Neuronal stem cell (in vitro differentiated cells): ENCODE measurements around the gene RPL35.
"Not testable (repeated sequence)": the region's sequence is repeated elsewhere in the genome, so short reads cannot be mapped to it uniquely, and the experiment has no call there.

ENCODE experiments used
- DNase-seq: peaks from one replicate; pipeline ENCODE4 v3.0.0-alpha.2; 2013; ENCODE audit warnings: low spot score
- H2AFZ ChIP-seq: one replicate; pipeline ENCODE4 v1.6.1; 2013; ENCODE audit warnings: mild to moderate bottlenecking, low read length, inconsistent platforms
- H2AK5ac ChIP-seq: 2 replicates; pipeline ENCODE4 v1.6.1; 2013; ENCODE audit warnings: low read depth, mild to moderate bottlenecking, inconsistent platforms, low read length, moderate library complexity, mixed read lengths
- H2BK120ac ChIP-seq: 2 replicates; pipeline ENCODE4 v1.6.1; 2013; ENCODE audit warnings: low read depth, mild to moderate bottlenecking, inconsistent platforms, low read length, moderate library complexity, mixed read lengths
- H2BK12ac ChIP-seq: one replicate; pipeline ENCODE4 v1.6.1; 2013; ENCODE audit warnings: low read length, inconsistent platforms
- H2BK15ac ChIP-seq: 2 replicates; pipeline ENCODE4 v1.6.1; 2013; ENCODE audit warnings: mild to moderate bottlenecking, low read length, inconsistent platforms, mixed read lengths
- H2BK5ac ChIP-seq: one replicate; pipeline ENCODE4 v1.6.1; 2013; ENCODE audit warnings: inconsistent platforms, mild to moderate bottlenecking, low read length, moderate library complexity
- H3K14ac ChIP-seq: one replicate; pipeline ENCODE4 v1.6.1; 2013; ENCODE audit warnings: low read length, inconsistent platforms
- H3K18ac ChIP-seq: 2 replicates; pipeline ENCODE4 v1.6.1; 2013; ENCODE audit warnings: low read length, inconsistent platforms
- H3K23ac ChIP-seq: 2 replicates; pipeline ENCODE4 v1.6.1; 2013; ENCODE audit warnings: low read depth, mild to moderate bottlenecking, mixed read lengths, low read length, inconsistent platforms; ENCODE audit not compliant: poor library complexity
- H3K27ac ChIP-seq: replicated peaks from 3 replicates; pipeline ENCODE4 v1.5.1; 2013; ENCODE audit warnings: low read length, inconsistent platforms
- H3K27me3 ChIP-seq, 3 experiments: 2 replicates each; pipeline ENCODE4 v1.6.1; 2013; ENCODE audit warnings: low read length in 3 of 3, mild to moderate bottlenecking in 2 of 3, inconsistent platforms in 1 of 3, low read depth in 1 of 3, mixed read lengths in 1 of 3, moderate library complexity in 1 of 3; ENCODE audit not compliant: control insufficient read depth in 3 of 3, insufficient read depth in 3 of 3
- H3K36me3 ChIP-seq, 2 donors: replicated peaks in 1 of 2; 2 replicates each; pipeline ENCODE4 v1.6.1; 2013; ENCODE audit warnings: low read length in 2 of 2; ENCODE audit not compliant: control insufficient read depth in 2 of 2, insufficient read depth in 2 of 2
- H3K4ac ChIP-seq: 2 replicates; pipeline ENCODE4 v1.6.1; 2013; ENCODE audit warnings: inconsistent platforms, mild to moderate bottlenecking, low read length, moderate library complexity
- H3K4me1 ChIP-seq, 2 donors: 1 replicate in 1 of 2; 2 replicates in 1 of 2; pipeline ENCODE4 v1.6.1; 2013; ENCODE audit warnings: low read length in 2 of 2, low read depth in 1 of 2; ENCODE audit not compliant: control insufficient read depth in 2 of 2, insufficient read depth in 1 of 2
- H3K4me2 ChIP-seq: one replicate; pipeline ENCODE4 v1.6.1; 2013; ENCODE audit warnings: mild to moderate bottlenecking, low read length, inconsistent platforms; ENCODE audit not compliant: insufficient read depth, poor library complexity, severe bottlenecking
- H3K4me3 ChIP-seq, 2 donors: 2 replicates each; pipeline ENCODE4 v1.5.1; 2013; ENCODE audit warnings: low read length in 2 of 2, mild to moderate bottlenecking in 2 of 2, inconsistent platforms in 1 of 2, moderate library complexity in 1 of 2
- H3K79me1 ChIP-seq: one replicate; pipeline ENCODE4 v1.6.1; 2013; ENCODE audit warnings: low read depth, mild to moderate bottlenecking, inconsistent platforms, low read length, moderate library complexity
- H3K9ac ChIP-seq: one replicate; pipeline ENCODE4 v1.6.1; 2013; ENCODE audit warnings: mild to moderate bottlenecking, low read depth, low read length, inconsistent platforms; ENCODE audit not compliant: poor library complexity
- H3K9me3 ChIP-seq, 2 donors: replicated peaks in 1 of 2; 2 replicates each; pipeline versions ENCODE3 to v1.6.1; 2013; ENCODE audit warnings: low read length in 2 of 2, mild to moderate bottlenecking in 2 of 2, inconsistent platforms in 1 of 2, low read depth in 1 of 2, mixed read lengths in 1 of 2, moderate library complexity in 1 of 2; ENCODE audit not compliant: control insufficient read depth in 2 of 2, insufficient read depth in 1 of 2
- H4K8ac ChIP-seq: one replicate; pipeline ENCODE4 v1.6.1; 2013; ENCODE audit warnings: low read depth, mild to moderate bottlenecking, inconsistent platforms, low read length, moderate library complexity
- H4K91ac ChIP-seq: one replicate; pipeline ENCODE4 v1.6.1; 2013; ENCODE audit warnings: low read length, low read depth, mild to moderate bottlenecking, inconsistent platforms; ENCODE audit not compliant: poor library complexity
- WGBS, 2 donors: extraction: QIAGEN DNeasy Blood & Tissue Kit; methylation state at CpG; one replicate each; pipeline ENCODE4 v1.1.7; 2013; ENCODE audit warnings: missing lambda C conversion rate in 2 of 2, mixed read lengths in 1 of 2; ENCODE audit not compliant: insufficient read length in 2 of 2, insufficient replicate concordance in 1 of 2; ENCODE audit errors: extremely low coverage in 2 of 2; 5-methylcytosine and 5-hydroxymethylcytosine counted together

Gene RPL35

GRCh38 chr9:124838567-124839275, 23.0 kb downstream of the RPL35 start:
- H2AK5ac ChIP-seq, H4K91ac ChIP-seq, H3K4me2 ChIP-seq, H3K18ac ChIP-seq, H3K14ac ChIP-seq, H4K8ac ChIP-seq, H2AFZ ChIP-seq, H2BK12ac ChIP-seq, H3K9me3 ChIP-seq, H3K79me1 ChIP-seq, H2BK15ac ChIP-seq, H3K36me3 ChIP-seq, H2BK5ac ChIP-seq, H3K4me3 ChIP-seq, H3K9ac ChIP-seq, H3K27me3 ChIP-seq, H2BK120ac ChIP-seq, H3K4ac ChIP-seq, DNase-seq, H3K4me1 ChIP-seq, H3K27ac ChIP-seq, H3K23ac ChIP-seq: not testable (repeated sequence)
- WGBS, 2 donors: no CpG with 5 or more reads among the region's 52 CpGs

GRCh38 chr9:124838132-124838531, 23.6 kb downstream of the RPL35 start:
- not testable (repeated sequence) for H3K4me1 ChIP-seq, H2BK15ac ChIP-seq, H3K27me3 ChIP-seq, H3K23ac ChIP-seq, DNase-seq, H3K4ac ChIP-seq, H2AFZ ChIP-seq, H3K27ac ChIP-seq, H3K4me3 ChIP-seq, H3K4me2 ChIP-seq, H2BK5ac ChIP-seq, H3K36me3 ChIP-seq, H4K91ac ChIP-seq, H2AK5ac ChIP-seq, H3K9ac ChIP-seq, H2BK12ac ChIP-seq, H3K79me1 ChIP-seq, H4K8ac ChIP-seq, H3K18ac ChIP-seq, H3K9me3 ChIP-seq, H2BK120ac ChIP-seq, H3K14ac ChIP-seq
- no CpG with 5 or more reads among the region's 5 CpGs for WGBS, 2 donors

GRCh38 chr9:124835026-124835557, 26.7 kb downstream of the RPL35 start:
- Histone ChIP-seq H3K79me1 (no peaks in the 10 kb centered on the region), H3K27ac (no peak overlapping the region), H2BK15ac (peak overlapping the region; percentile 6), H3K4me2 (no peak overlapping the region), H3K4me1 (no peaks in the 10 kb centered on the region), H3K14ac (no peak overlapping the region), H2AFZ (peak overlapping the region; percentile 23), H2BK12ac (no peak overlapping the region), H4K8ac (no peak overlapping the region), H4K91ac (no peak overlapping the region), H2BK5ac (peak overlapping the region; percentile 69), H3K4ac (no peak overlapping the region), H2BK120ac (no peak overlapping the region), H3K27me3 (peaks cover 0 to 24% (median 0%) of the 10 kb centered on the region in 3 experiments), H3K36me3 (no peaks in the 10 kb centered on the region), H3K23ac (peak overlapping the region; percentile 6), H3K18ac (peak overlapping the region; percentile 41), H3K9ac (no peak overlapping the region), H3K4me3 (no peak overlapping the region), H3K9me3 (no peaks in the 10 kb centered on the region), H2AK5ac (no peak overlapping the region)
- no peak for DNase-seq
- no CpG with 5 or more reads among the region's 13 CpGs for WGBS, 2 donors

GRCh38 chr9:124834591-124834990, 27.2 kb downstream of the RPL35 start:
- no peak overlapping the region for H3K9ac ChIP-seq
- H2AK5ac ChIP-seq: no peak overlapping the region
- H3K27ac ChIP-seq: no peak overlapping the region
- no peak overlapping the region for H3K4ac ChIP-seq
- no peak overlapping the region for H3K14ac ChIP-seq
- no peak overlapping the region for H3K4me3 ChIP-seq
- H3K36me3 ChIP-seq: no peaks in the 10 kb centered on the region
- H2AFZ ChIP-seq: no peak overlapping the region
- peak overlapping the region; percentile 6 for H2BK15ac ChIP-seq
- WGBS, 2 donors: no CpG with 5 or more reads among the region's 7 CpGs
- no peak overlapping the region for H4K8ac ChIP-seq
- H2BK120ac ChIP-seq: no peak overlapping the region
- no peak overlapping the region for H4K91ac ChIP-seq
- no peak overlapping the region for H3K4me2 ChIP-seq
- H3K23ac ChIP-seq: peak overlapping the region; percentile 6
- H3K4me1 ChIP-seq: no peaks in the 10 kb centered on the region
- H3K9me3 ChIP-seq: no peaks in the 10 kb centered on the region
- H3K18ac ChIP-seq: peak overlapping the region; percentile 41
- peaks cover 0 to 24% (median 0%) of the 10 kb centered on the region in 3 experiments for H3K27me3 ChIP-seq
- H3K79me1 ChIP-seq: no peaks in the 10 kb centered on the region
- peak overlapping the region; percentile 69 for H2BK5ac ChIP-seq
- DNase-seq: no peak
- H2BK12ac ChIP-seq: no peak overlapping the region
